Measurements from ENCODE around the gene SCG3. TPM values are rescaled to one million over a fixed set of nuclear protein-coding genes. Genes with fewer than 3 reads are reported as not detected.

SCG3 gene
- total and polyA plus RNA-seq, 2 of the 13 experiments (the other 11 are each of a cell fraction or from before 2014, with no cell fraction given), result not detected

- TF ChIP-seq SMYD3 (CRISPR knock-in tag; IDR thresholded peaks at IDR 0.05), result no peak
These were observed 39.1 kb downstream of the SCG3 start (continued) for GRCh38 chr15:51720201-51720995.

GRCh38 chr15:51721199-51721960 lies 40.1 kb downstream of the SCG3 start:
- in situ Hi-C loops (cut with HindIII; ENCODE audit: extremely low pct_ligation_motif_present, low pct_unique_long_range_greater_than_20kb), result no loop called here
- POLR2A ChIA-PET, result no interaction called here

GRCh38 chr15:51724199-51724598 lies 42.9 kb downstream of the SCG3 start:
- H3K27me3 ChIP-seq (ENCODE audit: control insufficient read depth in 1 of 2, insufficient read depth in 2 of 2, low read length in 2 of 2), result no peaks in the 10 kb centered on the region; a peak in 1 of 5 replicates
- no TSS peak for BruUV-seq (replicated peaks)
- no peak for TF ChIP-seq KMT2B (CRISPR knock-in tag; IDR thresholded peaks at IDR 0.05)
- no peak for TF ChIP-seq U2AF1 (optimal IDR thresholded peaks at IDR 0.05; ENCODE audit: low read depth, low read length)
- TF ChIP-seq, protein P1, sequence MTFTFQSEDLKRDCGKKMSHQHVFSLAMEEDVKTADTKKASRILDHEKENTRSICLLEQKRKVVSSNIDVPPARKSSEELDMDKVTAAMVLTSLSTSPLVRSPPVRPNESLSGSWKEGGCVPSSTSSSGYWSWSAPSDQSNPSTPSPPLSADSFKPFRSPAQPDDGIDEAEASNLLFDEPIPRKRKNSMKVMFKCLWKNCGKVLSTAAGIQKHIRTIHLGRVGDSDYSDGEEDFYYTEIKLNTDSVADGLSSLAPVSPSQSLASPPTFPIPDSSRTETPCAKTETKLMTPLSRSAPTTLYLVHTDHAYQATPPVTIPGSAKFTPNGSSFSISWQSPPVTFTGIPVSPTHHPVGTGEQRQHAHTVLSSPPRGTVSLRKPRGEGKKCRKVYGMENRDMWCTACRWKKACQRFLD (CRISPR knock-in tag; IDR thresholded peaks at IDR 0.05; ENCODE audit: borderline replicate concordance), result no peak
- TF ChIP-seq SNRNP70 (IDR thresholded peaks at IDR 0.05; ENCODE audit: low read depth, low read length), result no peak
- TF ChIP-seq FOXO4 (CRISPR knock-in tag; conservative IDR thresholded peaks at IDR 0.05), result no peak
- no peak for TF ChIP-seq MXD1 (CRISPR knock-in tag; IDR thresholded peaks at IDR 0.05)
- TF ChIP-seq ZNF234 (CRISPR knock-in tag; conservative IDR thresholded peaks at IDR 0.05), result no peak
- H3K4me3 ChIP-seq (replicated peaks in 1 of 3; ENCODE audit: insufficient read depth in 1 of 3, low read depth in 2 of 3, low read length in 3 of 3), result no peak overlapping the region
- in situ Hi-C loops (cut with HindIII; ENCODE audit: extremely low pct_ligation_motif_present, low pct_unique_long_range_greater_than_20kb), result no loop called here
- H3K27ac ChIP-seq (ENCODE audit: extremely low read length, insufficient read depth, low read length), result no peak overlapping the region
- no peaks in the 10 kb centered on the region for H3K79me2 ChIP-seq (ENCODE audit: insufficient read depth, low read length)
- no peak overlapping the region for H3K4me2 ChIP-seq (ENCODE audit: low read depth, low read length)
- peaks cover 16% of the 10 kb centered on the region for H3K4me1 ChIP-seq (ENCODE audit: insufficient read depth, low read length)
- ChIA-PET POLR2A (no interaction called here), CTCF (ENCODE audit: low intra/inter-chr PET ratio, low total read pairs) (no interaction called here)
- no peak overlapping the region for H3K9ac ChIP-seq (ENCODE audit: insufficient read depth, low read depth, low read length)
- no peak for FAIRE-seq
- H3K36me3 ChIP-seq (replicated peaks in 1 of 2; ENCODE audit: control insufficient read depth in 1 of 2, insufficient read depth in 2 of 2, low read length in 2 of 2), result no peaks in the 10 kb centered on the region
- DNase-seq (ENCODE audit: low spot score), result no peak
- no peak for ATAC-seq
- no peaks in the 10 kb centered on the region for H3K9me3 ChIP-seq (ENCODE audit: low read length)
- intact Hi-C loops (cut with micrococcal nuclease; ENCODE audit: unreplicated experiment), result no loop called here
- H4K20me1 ChIP-seq (ENCODE audit: insufficient read depth, low read length), result no peaks in the 10 kb centered on the region
- no peak overlapping the region for H2AFZ ChIP-seq (ENCODE audit: low read length)
- 52% methylated on average over 2 of the region's 2 CpGs for WGBS (ENCODE audit: low lambda C conversion rate)

More at GRCh38 chr15:51721199-51721960, 40.1 kb downstream of the SCG3 start:
- CTCF ChIA-PET (ENCODE audit: low intra/inter-chr PET ratio, low total read pairs), result no interaction called here
- BruUV-seq (replicated peaks), result no TSS peak
- Histone ChIP-seq H4K20me1 (ENCODE audit: insufficient read depth, low read length) (no peaks in the 10 kb centered on the region), H3K79me2 (ENCODE audit: insufficient read depth, low read length) (no peaks in the 10 kb centered on the region), H3K4me3 (replicated peaks in 1 of 3; ENCODE audit: insufficient read depth in 1 of 3, low read depth in 2 of 3, low read length in 3 of 3) (no peak overlapping the region), H3K9ac (ENCODE audit: insufficient read depth, low read depth, low read length) (no peak overlapping the region), H2AFZ (ENCODE audit: low read length) (no peak overlapping the region), H3K9me3 (ENCODE audit: low read length) (no peaks in the 10 kb centered on the region), H3K27ac (ENCODE audit: extremely low read length, insufficient read depth, low read length) (no peak overlapping the region), H3K36me3 (replicated peaks in 1 of 2; ENCODE audit: control insufficient read depth in 1 of 2, insufficient read depth in 2 of 2, low read length in 2 of 2) (no peaks in the 10 kb centered on the region), H3K27me3 (ENCODE audit: control insufficient read depth in 1 of 2, insufficient read depth in 2 of 2, low read length in 2 of 2) (no peaks in the 10 kb centered on the region), H3K4me1 (ENCODE audit: insufficient read depth, low read length) (peaks cover 16% of the 10 kb centered on the region), H3K4me2 (ENCODE audit: low read depth, low read length) (no peak overlapping the region)
- TF ChIP-seq CREB1 (IDR thresholded peaks at IDR 0.05) (no peak), CREB1 (CRISPR knock-in tag; IDR thresholded peaks at IDR 0.05) (no peak), MED1 (CRISPR knock-in tag; IDR thresholded peaks at IDR 0.05) (no peak), MIER2 (CRISPR knock-in tag; IDR thresholded peaks at IDR 0.05) (no peak), ZFY (CRISPR knock-in tag; IDR thresholded peaks at IDR 0.05) (no peak), ZNF761 (CRISPR knock-in tag; conservative IDR thresholded peaks at IDR 0.05) (no peak), POLR2G (IDR thresholded peaks at IDR 0.05; ENCODE audit: low read depth, low read length) (no peak), ZNF430 (CRISPR knock-in tag; IDR thresholded peaks at IDR 0.05) (no peak), SATB2 (CRISPR knock-in tag; IDR thresholded peaks at IDR 0.05) (no peak), MBNL3 (CRISPR knock-in tag; conservative IDR thresholded peaks at IDR 0.05) (no peak), PRPF4 (IDR thresholded peaks at IDR 0.05; ENCODE audit: low read depth, low read length, poor library complexity, severe bottlenecking) (no peak)
- no peak for ATAC-seq
- FAIRE-seq, result no peak
- intact Hi-C loops (cut with micrococcal nuclease; ENCODE audit: unreplicated experiment), result no loop called here
- DNase-seq (ENCODE audit: low spot score), result no peak
- 41% methylated on average over 5 of the region's 5 CpGs for WGBS (ENCODE audit: low lambda C conversion rate)
